Measurements from ENCODE around the gene PLA2R1.
"Not testable (repeated sequence)": the region's sequence is repeated elsewhere in the genome, so short reads cannot be mapped to it uniquely, and the experiment has no call there.

The PLA2R1 gene

GRCh38 chr2:159970548-159970947 is 91.9 kb downstream of the PLA2R1 start:
- H3K9me3 Mint-ChIP-seq; H3K27ac Mint-ChIP-seq; intact Hi-C loops (cut with micrococcal nuclease); H3K36me3 Mint-ChIP-seq (ENCODE audit: low read depth); H3K4me1 Mint-ChIP-seq (ENCODE audit: low read depth); H3K27me3 Mint-ChIP-seq; H3K4me3 Mint-ChIP-seq: not testable (repeated sequence)

GRCh38 chr2:159968279-159968900 is 94.0 kb downstream of the PLA2R1 start:
- Mint-ChIP-seq H3K27ac (no peak overlapping the region), H3K9me3 (no peaks in the 10 kb centered on the region), H3K4me1 (ENCODE audit: low read depth) (peaks cover 7% of the 10 kb centered on the region), H3K36me3 (ENCODE audit: low read depth) (no peaks in the 10 kb centered on the region), H3K4me3 (no peak overlapping the region), H3K27me3 (no peaks in the 10 kb centered on the region)
- intact Hi-C loops (cut with micrococcal nuclease): no loop called here

- intact Hi-C loops (cut with micrococcal nuclease): no loop called here
- Mint-ChIP-seq H3K4me3 (no peak overlapping the region), H3K27ac (no peak overlapping the region), H3K27me3 (no peaks in the 10 kb centered on the region), H3K4me1 (ENCODE audit: low read depth) (peaks cover 34% of the 10 kb centered on the region), H3K9me3 (no peaks in the 10 kb centered on the region), H3K36me3 (ENCODE audit: low read depth) (no peaks in the 10 kb centered on the region)
These were observed 98.7 kb downstream of the PLA2R1 start for GRCh38 chr2:159963700-159964099.

- H3K27me3 Mint-ChIP-seq; H3K9me3 Mint-ChIP-seq; H3K4me3 Mint-ChIP-seq; intact Hi-C loops (cut with micrococcal nuclease); H3K36me3 Mint-ChIP-seq (ENCODE audit: low read depth); H3K27ac Mint-ChIP-seq: not testable (repeated sequence)
- peaks cover 34% of the 10 kb centered on the region for H3K4me1 Mint-ChIP-seq (ENCODE audit: low read depth)
These were observed 99.9 kb downstream of the PLA2R1 start for GRCh38 chr2:159962513-159962912.

GRCh38 chr2:159961451-159961850 is 101.0 kb downstream of the PLA2R1 start:
- no peaks in the 10 kb centered on the region for H3K27me3 Mint-ChIP-seq
- H3K27ac Mint-ChIP-seq: no peak overlapping the region
- no peaks in the 10 kb centered on the region for H3K36me3 Mint-ChIP-seq (ENCODE audit: low read depth)
- intact Hi-C loops (cut with micrococcal nuclease): no loop called here
- H3K9me3 Mint-ChIP-seq: no peaks in the 10 kb centered on the region
- H3K4me1 Mint-ChIP-seq (ENCODE audit: low read depth): peaks cover 39% of the 10 kb centered on the region
- no peak overlapping the region for H3K4me3 Mint-ChIP-seq

- intact Hi-C loops (cut with micrococcal nuclease): no loop called here
- no peaks in the 10 kb centered on the region for H3K27me3 Mint-ChIP-seq
- no peaks in the 10 kb centered on the region for H3K36me3 Mint-ChIP-seq (ENCODE audit: low read depth)
These were observed 101.4 kb downstream of the PLA2R1 start for GRCh38 chr2:159961037-159961436.

GRCh38 chr2:159960414-159960813 is 102.0 kb downstream of the PLA2R1 start:
- Mint-ChIP-seq H3K4me1 (ENCODE audit: low read depth) (peaks cover 39% of the 10 kb centered on the region), H3K36me3 (ENCODE audit: low read depth) (no peaks in the 10 kb centered on the region), H3K27me3 (no peaks in the 10 kb centered on the region), H3K4me3 (no peak overlapping the region), H3K9me3 (no peaks in the 10 kb centered on the region), H3K27ac (no peak overlapping the region)
- intact Hi-C loops (cut with micrococcal nuclease): no loop called here

More at GRCh38 chr2:159961037-159961436, 101.4 kb downstream of the PLA2R1 start:
- peaks cover 39% of the 10 kb centered on the region for H3K4me1 Mint-ChIP-seq (ENCODE audit: low read depth)
- H3K27ac Mint-ChIP-seq: no peak overlapping the region
- H3K9me3 Mint-ChIP-seq: no peaks in the 10 kb centered on the region
- H3K4me3 Mint-ChIP-seq: no peak overlapping the region

- intact Hi-C loops (cut with micrococcal nuclease): no loop called here
- Mint-ChIP-seq H3K36me3 (ENCODE audit: low read depth) (no peaks in the 10 kb centered on the region), H3K9me3 (no peaks in the 10 kb centered on the region), H3K4me1 (ENCODE audit: low read depth) (peaks cover 38% of the 10 kb centered on the region), H3K27me3 (no peaks in the 10 kb centered on the region), H3K27ac (no peak overlapping the region), H3K4me3 (no peak overlapping the region)
These were observed 103.3 kb downstream of the PLA2R1 start for GRCh38 chr2:159959136-159959535.

- Mint-ChIP-seq H3K27ac (no peak overlapping the region), H3K36me3 (ENCODE audit: low read depth) (no peaks in the 10 kb centered on the region), H3K9me3 (no peaks in the 10 kb centered on the region), H3K27me3 (peaks cover 3% of the 10 kb centered on the region), H3K4me3 (no peak overlapping the region), H3K4me1 (ENCODE audit: low read depth) (peaks cover 11% of the 10 kb centered on the region)
- intact Hi-C loops (cut with micrococcal nuclease): no loop called here
These were observed 109.1 kb downstream of the PLA2R1 start for GRCh38 chr2:159953136-159953823.

GRCh38 chr2:159946326-159946999 is 116.0 kb downstream of the PLA2R1 start:
- H3K9me3 Mint-ChIP-seq: no peaks in the 10 kb centered on the region
- H3K4me3 Mint-ChIP-seq: no peak overlapping the region
- H3K36me3 Mint-ChIP-seq (ENCODE audit: low read depth): no peaks in the 10 kb centered on the region
- peaks cover 6% of the 10 kb centered on the region for H3K4me1 Mint-ChIP-seq (ENCODE audit: low read depth)
- no peak overlapping the region for H3K27ac Mint-ChIP-seq
- intact Hi-C loops (cut with micrococcal nuclease): no loop called here
- H3K27me3 Mint-ChIP-seq: peaks cover 3% of the 10 kb centered on the region

GRCh38 chr2:159944874-159945273 is 117.5 kb downstream of the PLA2R1 start:
- H3K9me3 Mint-ChIP-seq: no peaks in the 10 kb centered on the region
- intact Hi-C loops (cut with micrococcal nuclease): no loop called here

GRCh38 chr2:159942146-159942545 is 120.3 kb downstream of the PLA2R1 start:
- intact Hi-C loops (cut with micrococcal nuclease): no loop called here
- no peaks in the 10 kb centered on the region for H3K36me3 Mint-ChIP-seq (ENCODE audit: low read depth)
- no peaks in the 10 kb centered on the region for H3K9me3 Mint-ChIP-seq
- H3K4me1 Mint-ChIP-seq (ENCODE audit: low read depth): no peaks in the 10 kb centered on the region
- H3K27me3 Mint-ChIP-seq: no peaks in the 10 kb centered on the region
- H3K27ac Mint-ChIP-seq: no peak overlapping the region
- no peak overlapping the region for H3K4me3 Mint-ChIP-seq

More at GRCh38 chr2:159944874-159945273, 117.5 kb downstream of the PLA2R1 start:
- H3K27me3 Mint-ChIP-seq: peaks cover 3% of the 10 kb centered on the region
- peaks cover 6% of the 10 kb centered on the region for H3K4me1 Mint-ChIP-seq (ENCODE audit: low read depth)
- no peak overlapping the region for H3K27ac Mint-ChIP-seq
- H3K36me3 Mint-ChIP-seq (ENCODE audit: low read depth): no peaks in the 10 kb centered on the region
- H3K4me3 Mint-ChIP-seq: no peak overlapping the region

- H3K27ac Mint-ChIP-seq: no peak overlapping the region
- no peaks in the 10 kb centered on the region for H3K27me3 Mint-ChIP-seq
- no peaks in the 10 kb centered on the region for H3K36me3 Mint-ChIP-seq (ENCODE audit: low read depth)
- intact Hi-C loops (cut with micrococcal nuclease): no loop called here
- no peaks in the 10 kb centered on the region for H3K4me1 Mint-ChIP-seq (ENCODE audit: low read depth)
- H3K4me3 Mint-ChIP-seq: no peak overlapping the region
- H3K9me3 Mint-ChIP-seq: peaks cover 1% of the 10 kb centered on the region
These were observed 120.7 kb downstream of the PLA2R1 start for GRCh38 chr2:159941729-159942128.

GRCh38 chr2:159939946-159940345 is 122.5 kb downstream of the PLA2R1 start:
- Mint-ChIP-seq H3K27me3 (no peaks in the 10 kb centered on the region), H3K4me3 (no peak overlapping the region)

More at GRCh38 chr2:159939946-159940345, 122.5 kb downstream of the PLA2R1 start:
- H3K9me3 Mint-ChIP-seq: peaks cover 8% of the 10 kb centered on the region
- H3K4me1 Mint-ChIP-seq (ENCODE audit: low read depth): no peaks in the 10 kb centered on the region
- no peak overlapping the region for H3K27ac Mint-ChIP-seq
- intact Hi-C loops (cut with micrococcal nuclease): no loop called here
- H3K36me3 Mint-ChIP-seq (ENCODE audit: low read depth): no peaks in the 10 kb centered on the region
